GM19328 (cell line): Measurements from ENCODE around the gene AMN1.
"Not testable (repeated sequence)": the region's sequence is repeated elsewhere in the genome, so short reads cannot be mapped to it uniquely, and the experiment has no call there.

Experiments used
- ATAC-seq: cut with Tn5 transposase; IDR thresholded peaks from one replicate; pipeline ENCODE4 v1.9.1; 2021; ENCODE audit warnings: mild to moderate bottlenecking, moderate library complexity; ENCODE audit not compliant: unreplicated experiment

Gene AMN1

DNA sequence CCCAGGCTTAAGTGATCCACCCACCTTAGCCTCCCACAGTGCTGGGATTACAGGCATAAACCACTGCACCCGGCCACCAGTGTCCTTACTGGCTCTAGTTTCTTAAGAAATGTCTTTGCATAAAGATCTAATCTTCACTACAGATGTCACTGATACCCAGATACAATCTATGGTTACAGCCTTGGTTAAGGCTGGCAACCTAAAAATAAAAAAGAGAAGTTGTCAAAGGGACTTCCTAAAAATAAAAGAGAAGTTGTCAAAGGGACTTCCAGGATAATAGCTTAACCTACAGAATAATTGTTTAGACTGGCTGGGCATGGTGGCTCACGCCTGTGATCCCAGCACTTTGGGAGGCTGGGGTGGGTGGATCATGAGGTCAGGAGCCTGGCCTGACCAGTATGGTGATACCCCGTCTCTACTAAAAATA lies 41.7 kb downstream of the AMN1 start:
- no peak for ATAC-seq

DNA sequence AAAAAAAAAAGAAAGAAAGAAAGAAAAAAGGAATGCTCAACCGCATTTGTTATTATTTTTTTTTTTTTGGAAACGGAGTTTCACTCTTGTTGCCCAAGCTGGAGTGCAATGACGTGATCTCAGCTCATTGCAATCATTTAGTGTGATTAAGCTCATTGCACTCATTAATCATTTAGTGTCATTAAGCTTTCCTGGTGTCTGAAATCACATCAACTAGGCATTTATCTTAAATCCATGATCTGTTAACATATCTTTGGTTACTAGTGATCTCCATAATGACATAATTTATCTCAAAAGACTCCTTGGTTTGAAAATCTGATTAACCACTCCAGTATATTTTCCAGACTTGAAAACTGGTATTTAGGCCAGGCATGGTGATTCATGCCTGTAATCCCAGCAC lies 43.0 kb downstream of the AMN1 start:
- no peak for ATAC-seq

DNA sequence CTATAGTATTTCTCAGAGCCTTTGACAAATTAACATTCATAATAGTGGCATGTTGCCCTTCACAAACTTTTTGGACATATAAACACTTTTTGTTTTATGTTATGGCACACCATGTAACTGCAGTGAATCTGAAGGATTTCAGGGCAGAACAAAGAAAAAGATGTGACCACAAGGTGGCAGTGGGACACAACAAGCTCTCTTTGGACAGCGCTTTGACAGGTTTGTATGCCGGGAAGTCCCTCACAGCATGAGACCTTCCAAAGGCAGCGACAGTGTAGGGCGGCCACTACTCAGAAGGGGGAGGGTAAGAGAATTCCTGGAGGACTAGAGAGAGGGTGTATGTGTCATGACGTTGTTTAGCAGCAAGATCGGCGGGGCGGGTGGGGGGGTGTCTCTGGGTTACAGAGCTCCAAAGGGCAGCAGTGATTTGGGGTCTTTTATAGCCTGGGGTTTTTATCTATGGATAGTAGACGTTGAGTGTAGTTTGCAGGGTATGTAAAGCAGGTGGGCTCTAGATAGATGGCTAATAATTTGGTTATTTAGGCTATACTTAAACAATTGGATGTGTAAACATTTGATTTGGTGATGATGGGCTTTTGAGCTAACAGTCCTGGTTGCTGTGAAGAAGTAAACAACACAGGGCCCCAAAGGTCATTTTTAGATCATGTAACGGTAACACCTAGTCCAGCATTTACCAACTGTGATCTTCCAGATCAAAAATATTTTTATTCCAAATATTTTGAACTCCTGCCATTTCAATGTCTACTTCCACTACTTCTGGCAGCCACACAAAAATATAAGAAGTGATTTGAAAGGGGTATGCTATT lies 46.5 kb downstream of the AMN1 start:
- ATAC-seq, result peak; percentile 76

DNA sequence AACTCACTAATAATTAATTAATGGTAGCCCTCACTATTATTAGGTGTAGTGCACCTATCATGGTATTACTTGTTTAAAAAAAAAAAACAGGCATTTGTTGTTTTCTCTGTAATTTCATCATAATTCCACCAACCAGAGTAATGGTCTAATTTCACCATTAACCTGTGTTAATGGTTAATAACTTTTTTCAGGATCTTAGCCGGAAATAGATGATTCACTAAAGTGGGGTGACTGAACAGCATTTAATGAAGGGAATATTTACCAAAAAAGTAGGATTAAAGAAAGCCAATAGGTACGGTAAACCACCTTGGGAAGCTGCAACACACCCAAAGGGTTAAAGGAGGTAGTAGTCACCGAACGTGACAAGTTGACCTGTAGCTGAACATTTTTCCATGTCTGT lies 56.3 kb downstream of the AMN1 start:
- ATAC-seq, result no peak

- not testable (repeated sequence) for ATAC-seq
Measured at GRCh38 chr12:31669582-31669981, 59.2 kb downstream of the AMN1 start.

- ATAC-seq, result no peak
Measured at GRCh38 chr12:31669020-31669419, 59.8 kb downstream of the AMN1 start.

DNA sequence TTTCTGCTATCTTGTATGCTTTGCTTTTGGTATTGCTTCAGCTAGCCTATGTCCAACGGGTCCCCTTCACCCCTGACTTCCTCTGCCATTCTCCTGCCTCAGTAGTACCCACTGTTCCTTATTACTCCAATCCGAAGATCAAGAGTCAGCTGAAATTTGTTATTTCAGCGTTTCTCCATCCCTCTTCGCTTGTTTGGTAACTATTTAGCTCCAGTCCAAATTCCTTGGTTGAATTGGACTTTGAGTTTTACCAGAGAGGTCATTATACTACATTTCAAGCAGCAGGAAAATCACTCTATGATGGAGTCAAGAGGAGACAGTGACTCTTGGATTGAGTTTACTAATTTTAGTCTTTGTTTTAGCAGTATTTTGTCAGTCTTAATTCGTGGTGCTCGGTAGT lies 64.8 kb downstream of the AMN1 start:
- ATAC-seq, result no peak

GRCh38 chr12:31663576-31663975 lies 65.2 kb downstream of the AMN1 start:
- no peak for ATAC-seq

GRCh38 chr12:31662176-31662849 lies 66.5 kb downstream of the AMN1 start:
- ATAC-seq, result no peak

GRCh38 chr12:31659087-31659942 lies 69.5 kb downstream of the AMN1 start, which contains the start of gene ETFBKMT:
Gene ETFBKMT, plus strand, starts transcription at chr12:31659688. Its CDS starts 2,266 bp downstream, at chr12:31661954.
- peak; percentile 99 for ATAC-seq

- ATAC-seq, result peak; percentile 1
Measured at GRCh38 chr12:31658471-31659086, 70.2 kb downstream of the AMN1 start.

GRCh38 chr12:31655792-31656191 lies 73.0 kb downstream of the AMN1 start:
- ATAC-seq, result no peak

DNA sequence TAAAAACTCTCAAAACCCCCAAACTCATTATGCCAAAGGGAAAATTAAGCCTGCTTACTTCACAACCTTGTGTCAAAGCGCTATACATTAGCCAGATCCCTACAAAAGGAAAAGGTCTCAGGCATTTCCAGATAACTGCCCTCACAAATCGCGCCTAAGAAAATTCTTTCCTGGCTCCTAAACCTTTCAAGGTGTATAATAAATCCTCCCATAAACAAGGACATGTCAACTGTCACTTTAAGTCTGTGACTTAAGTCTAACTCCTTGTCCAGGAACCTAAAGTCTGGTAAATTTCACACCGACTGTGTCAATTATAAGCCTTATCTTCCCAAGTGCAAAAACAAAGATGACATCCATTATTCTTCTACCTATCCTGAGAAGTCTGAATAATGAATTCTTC lies 73.6 kb downstream of the AMN1 start:
- ATAC-seq, result no peak

- no peak for ATAC-seq
Measured at GRCh38 chr12:31651893-31652521, 76.8 kb downstream of the AMN1 start.

GRCh38 chr12:31650918-31651317 lies 77.9 kb downstream of the AMN1 start:
- ATAC-seq, result no peak

- no peak for ATAC-seq
Measured at GRCh38 chr12:31647086-31647491, 81.7 kb downstream of the AMN1 start.

GRCh38 chr12:31645924-31646323 lies 82.9 kb downstream of the AMN1 start:
- ATAC-seq, result no peak

DNA sequence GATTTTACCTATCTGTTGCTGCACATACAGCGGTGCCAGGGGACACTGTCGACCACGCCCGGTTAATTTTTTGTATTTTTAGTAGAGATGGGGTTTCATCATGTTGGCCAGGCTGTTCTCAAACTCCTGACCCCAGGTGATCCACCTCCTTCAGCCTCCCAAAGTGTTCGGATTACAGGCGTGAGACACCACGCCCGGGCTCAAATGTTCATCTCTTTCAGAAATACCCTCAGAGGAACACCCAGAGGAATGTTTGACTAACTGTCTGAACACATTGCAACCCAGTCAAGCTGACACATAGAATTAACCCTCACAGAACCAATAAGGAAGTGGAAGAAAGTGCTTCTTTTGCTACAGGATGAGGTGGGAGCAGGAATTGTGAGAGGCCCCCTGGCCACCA lies 84.3 kb downstream of the AMN1 start:
- ATAC-seq, result no peak

DNA sequence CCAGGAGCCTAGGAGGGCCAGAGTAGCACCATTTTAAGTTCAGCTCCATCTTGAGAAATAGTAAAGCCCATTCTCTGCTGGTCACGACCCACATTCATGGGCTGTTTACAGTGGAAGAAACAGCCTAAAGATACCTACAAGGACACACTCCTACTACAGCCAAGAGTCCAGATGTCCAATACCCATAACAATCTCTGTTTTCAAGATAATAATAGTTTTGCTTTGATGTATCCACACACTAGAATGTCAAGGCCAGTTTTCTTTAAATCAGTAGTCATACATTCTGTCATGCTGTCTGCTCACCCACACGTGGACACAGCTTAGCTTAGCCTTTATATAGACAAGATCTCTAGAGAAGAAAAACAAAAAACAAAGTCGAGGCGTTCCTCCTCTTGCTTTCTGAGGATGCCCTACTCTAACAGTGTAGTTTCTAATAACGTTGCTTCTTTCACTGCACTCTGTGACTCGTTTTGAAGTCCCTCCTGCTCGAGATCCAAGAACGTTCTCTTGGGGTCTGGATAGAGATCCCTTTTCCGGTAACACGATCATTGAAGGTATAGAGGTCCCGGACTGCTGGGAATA lies 87.2 kb downstream of the AMN1 start:
- no peak for ATAC-seq

GRCh38 chr12:31634620-31635019 lies 94.2 kb downstream of the AMN1 start:
- ATAC-seq, result no peak
